NCI-H524 (cell line): ENCODE data around the gene HNRNPUL1.
"Not testable (repeated sequence)": the region's sequence is repeated elsewhere in the genome, so short reads cannot be mapped to it uniquely, and the experiment has no call there.

Source experiments
- DNase-seq, 2 experiments: peaks; one replicate each; lab custom pipeline; 2025; lab: John Stamatoyannopoulos, UW

Gene HNRNPUL1

DNA sequence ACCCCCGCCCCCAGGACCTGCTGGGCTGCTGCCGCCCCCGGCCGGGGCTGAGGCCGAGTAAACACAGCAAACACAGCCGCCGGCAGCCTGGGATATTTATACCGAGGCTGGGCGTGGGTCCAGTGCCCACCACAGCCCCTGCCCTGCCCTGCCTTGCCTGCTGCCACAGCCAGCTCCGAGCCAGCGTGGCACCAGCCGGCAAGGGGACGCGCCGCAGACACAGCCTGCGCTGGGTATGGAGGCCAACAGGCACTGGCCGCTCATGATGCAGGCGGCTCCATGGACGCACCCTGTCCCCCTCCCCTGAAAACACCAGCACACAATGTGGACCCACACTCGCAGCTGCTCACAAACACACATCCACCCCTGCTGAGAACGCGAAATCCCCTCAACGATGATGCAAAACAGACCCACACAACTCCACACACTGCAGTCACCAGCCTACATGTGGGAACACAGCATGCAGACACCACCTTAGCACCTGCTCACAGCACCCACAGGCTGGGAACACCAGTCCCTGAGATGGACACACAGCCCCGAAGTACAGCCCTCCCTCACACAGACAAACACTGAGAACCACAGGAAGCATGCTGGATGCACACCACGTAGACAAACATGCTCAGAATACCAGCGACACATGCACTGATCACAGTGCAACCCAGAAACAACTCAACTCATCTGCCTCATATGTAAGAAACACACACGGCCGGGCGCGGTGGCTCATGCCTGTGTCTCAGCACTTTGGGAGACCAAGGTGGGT lies 62.0 kb downstream of the HNRNPUL1 start:
- DNase-seq: no peak

- no peak for DNase-seq
These were observed 63.0 kb downstream of the HNRNPUL1 start for GRCh38 chr19:41327076-41327575.

- DNase-seq: no peak
These were observed 63.5 kb downstream of the HNRNPUL1 start for GRCh38 chr19:41327576-41328156.

DNA sequence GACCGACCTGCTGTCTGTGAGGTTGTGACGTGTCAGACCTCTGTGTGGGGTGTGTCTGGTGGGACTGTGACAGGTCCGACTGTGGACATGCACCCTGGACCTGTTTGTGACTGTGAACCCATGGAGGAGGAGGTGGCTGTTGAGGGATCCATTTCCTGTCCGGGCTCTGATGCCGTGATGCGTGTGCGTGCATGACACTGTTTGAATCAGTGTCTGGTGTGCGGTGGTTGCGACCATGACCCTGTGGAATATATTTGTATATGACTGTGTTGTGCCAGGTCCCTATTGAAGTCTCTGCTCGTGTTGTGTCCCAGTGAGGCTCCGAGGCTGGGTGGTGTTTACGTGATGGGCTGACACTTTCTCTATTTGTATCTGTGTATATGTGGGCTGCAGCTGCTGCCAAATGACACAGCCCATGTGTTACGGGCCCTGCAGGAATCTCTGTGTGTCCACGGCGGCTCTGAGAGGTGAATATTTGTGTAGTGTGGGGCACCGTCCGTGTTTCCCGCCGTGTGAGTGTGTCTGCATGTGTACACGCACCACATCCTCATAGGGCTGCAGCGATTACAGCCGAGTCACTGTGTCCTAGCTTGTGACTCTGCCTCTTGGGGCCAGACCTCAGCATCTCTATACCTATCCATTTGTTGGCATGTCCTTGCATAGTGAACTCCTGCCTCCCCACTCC lies 64.1 kb downstream of the HNRNPUL1 start:
- no peak for DNase-seq

GRCh38 chr19:41328842-41329225 lies 64.7 kb downstream of the HNRNPUL1 start:
- DNase-seq: no peak

- DNase-seq: no peak
These were observed 66.3 kb downstream of the HNRNPUL1 start for GRCh38 chr19:41330481-41330880.

- no peak for DNase-seq
These were observed 66.9 kb downstream of the HNRNPUL1 start for GRCh38 chr19:41330946-41331678.

GRCh38 chr19:41332000-41332399 lies 67.8 kb downstream of the HNRNPUL1 start:
- no peak for DNase-seq

- DNase-seq: no peak
These were observed 68.3 kb downstream of the HNRNPUL1 start for GRCh38 chr19:41332468-41332867.

DNA sequence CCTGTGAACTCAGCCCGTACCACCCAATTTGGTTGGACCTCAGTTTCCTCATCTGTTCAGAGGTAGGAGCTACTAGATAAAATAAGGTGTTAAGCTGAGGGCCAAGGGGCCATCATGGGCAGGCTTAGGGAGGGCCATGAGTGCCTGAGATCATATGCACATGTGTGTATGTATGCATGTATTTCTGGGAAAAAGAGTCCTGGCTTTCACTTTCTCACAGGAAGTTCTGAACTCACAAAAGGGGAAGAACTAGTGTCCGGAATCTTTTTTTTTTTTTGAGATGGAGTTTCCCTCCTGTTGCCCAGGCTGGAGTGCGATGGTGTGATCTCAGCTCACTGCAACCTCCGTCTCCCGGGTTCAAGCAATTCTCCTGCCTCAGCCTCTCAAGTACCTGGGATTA lies 70.6 kb downstream of the HNRNPUL1 start:
- no peak for DNase-seq

- DNase-seq: no peak
These were observed 71.3 kb downstream of the HNRNPUL1 start for GRCh38 chr19:41335467-41335866.

DNA sequence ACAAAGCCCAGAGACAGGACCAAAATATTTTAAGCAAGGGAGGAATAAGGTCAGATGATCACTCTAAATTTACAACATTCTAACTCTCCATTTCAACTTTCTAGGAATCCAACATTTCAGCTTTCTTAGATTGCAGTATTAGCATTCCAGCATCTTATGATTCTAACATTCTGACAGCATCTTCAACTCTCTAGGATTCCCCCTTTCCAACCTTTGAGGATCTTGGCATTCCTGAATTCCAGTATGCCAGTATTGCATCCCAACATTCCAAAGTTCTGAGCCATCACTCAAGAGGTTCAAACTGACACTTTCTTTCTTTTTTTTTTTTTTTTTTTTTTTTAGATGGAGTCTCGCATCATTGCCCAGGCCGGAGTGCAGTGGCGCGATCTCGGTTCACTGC lies 75.8 kb downstream of the HNRNPUL1 start:
- no peak for DNase-seq

GRCh38 chr19:41341669-41342490 lies 77.7 kb downstream of the HNRNPUL1 start:
- DNase-seq: no peak

DNA sequence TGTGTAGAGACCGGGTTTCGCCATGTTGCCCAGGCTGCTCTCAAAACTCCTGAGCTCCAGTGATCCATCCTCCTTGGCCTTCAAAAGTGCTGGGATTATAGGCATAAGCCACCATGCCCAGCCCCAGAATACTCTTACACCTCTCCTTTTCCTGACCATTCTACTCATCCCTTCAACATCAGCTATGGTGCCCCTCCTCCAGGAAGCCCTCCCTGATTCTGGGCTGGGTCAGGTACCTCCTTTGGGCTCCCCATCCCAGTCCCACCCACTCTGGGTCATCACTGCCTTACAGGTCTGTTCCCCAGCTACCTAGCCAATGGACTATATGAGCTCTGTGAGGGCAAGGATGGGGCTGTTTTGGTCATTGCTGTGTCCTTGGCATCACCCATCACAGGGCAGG lies 80.0 kb downstream of the HNRNPUL1 start:
- no peak for DNase-seq

GRCh38 chr19:41346916-41347315 lies 82.7 kb downstream of the HNRNPUL1 start:
- DNase-seq: not testable (repeated sequence)

DNA sequence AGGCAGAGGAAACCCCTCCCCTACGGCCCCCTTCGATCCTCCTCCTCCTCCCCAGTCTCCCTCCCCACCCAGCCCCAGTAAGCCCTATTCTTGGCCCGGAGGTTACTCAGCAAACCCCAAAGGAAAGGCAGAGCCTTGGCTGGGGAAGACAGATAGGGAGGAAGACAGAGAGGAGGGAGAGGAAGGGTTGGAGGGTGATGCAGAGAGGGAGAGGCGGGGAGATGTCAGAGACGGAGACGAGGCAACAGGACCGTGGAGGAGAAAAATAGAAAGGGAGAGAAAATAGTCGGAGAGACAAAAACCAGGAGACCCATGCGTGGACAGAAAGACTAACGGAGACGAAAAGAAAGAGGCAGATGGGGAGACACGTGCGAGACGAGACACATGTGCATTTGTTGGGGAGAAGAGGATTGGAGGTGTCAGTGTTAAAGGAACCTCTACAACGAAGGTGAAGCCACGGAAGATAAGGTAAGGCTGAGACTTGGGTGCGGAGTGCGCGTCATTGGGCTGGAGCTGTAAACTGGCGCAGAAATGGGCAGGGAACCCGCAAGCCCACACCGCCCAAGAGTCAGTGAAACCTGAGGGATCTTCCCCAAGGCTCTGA lies 86.7 kb downstream of the HNRNPUL1 start:
- DNase-seq: no peak

GRCh38 chr19:41351339-41352245 lies 87.4 kb downstream of the HNRNPUL1 start:
- DNase-seq: peak in 1 of 2 experiments; percentile 26

- DNase-seq: no peak
These were observed 88.1 kb downstream of the HNRNPUL1 start for GRCh38 chr19:41352279-41352608.

DNA sequence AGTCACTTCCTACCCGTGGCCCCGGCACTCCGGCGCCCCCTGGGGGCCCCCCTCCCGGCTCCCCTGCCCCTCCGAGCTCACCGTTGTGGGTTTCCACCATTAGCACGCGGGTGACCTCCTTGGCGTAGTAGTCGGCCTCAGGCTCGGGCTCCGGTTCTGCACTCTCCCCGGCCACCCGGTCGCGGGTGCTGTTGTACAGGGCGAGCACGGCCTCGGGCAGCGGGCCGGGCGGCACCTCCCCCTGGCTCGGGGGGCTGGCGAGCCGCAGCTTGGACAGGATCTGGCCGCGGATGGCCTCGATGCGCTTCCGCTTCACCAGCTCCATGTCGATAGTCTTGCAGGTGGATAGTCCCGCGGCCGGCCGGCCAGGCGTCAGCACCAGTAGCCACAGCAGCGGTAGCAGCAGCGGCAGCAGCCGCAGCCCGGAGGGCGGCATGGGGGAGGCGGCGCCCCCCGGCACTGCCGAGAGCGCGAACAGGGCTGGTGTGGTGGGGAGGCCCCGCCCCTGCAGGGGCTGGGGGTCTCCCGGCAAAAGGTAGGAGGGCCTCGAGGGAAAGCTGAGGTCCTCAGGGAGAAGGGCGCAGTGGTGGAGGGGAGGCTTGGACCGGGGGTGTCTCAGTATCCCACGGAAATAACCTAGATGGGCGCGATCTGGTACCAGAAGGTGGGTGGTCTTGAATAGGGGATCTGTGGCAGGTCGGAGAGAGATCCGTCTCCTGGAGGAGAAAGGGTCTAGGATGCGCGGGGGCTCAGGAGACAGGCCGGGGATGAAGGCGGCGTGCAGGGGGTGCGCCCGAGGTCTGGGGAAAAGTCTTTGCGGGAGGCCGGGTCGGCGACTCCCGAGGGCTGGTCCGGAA lies 88.7 kb downstream of the HNRNPUL1 start:
- peak; percentile 43 to 52 for DNase-seq
